HG03097 (cell line): ENCODE data around the gene SIRT7.

ENCODE experiments used
- ATAC-seq: cut with Tn5 transposase; IDR thresholded peaks from one replicate; pipeline ENCODE4 v1.9.1; 2021; ENCODE audit not compliant: unreplicated experiment, low FRiP score

SIRT7 gene, protein sequence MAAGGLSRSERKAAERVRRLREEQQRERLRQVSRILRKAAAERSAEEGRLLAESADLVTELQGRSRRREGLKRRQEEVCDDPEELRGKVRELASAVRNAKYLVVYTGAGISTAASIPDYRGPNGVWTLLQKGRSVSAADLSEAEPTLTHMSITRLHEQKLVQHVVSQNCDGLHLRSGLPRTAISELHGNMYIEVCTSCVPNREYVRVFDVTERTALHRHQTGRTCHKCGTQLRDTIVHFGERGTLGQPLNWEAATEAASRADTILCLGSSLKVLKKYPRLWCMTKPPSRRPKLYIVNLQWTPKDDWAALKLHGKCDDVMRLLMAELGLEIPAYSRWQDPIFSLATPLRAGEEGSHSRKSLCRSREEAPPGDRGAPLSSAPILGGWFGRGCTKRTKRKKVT

DNA sequence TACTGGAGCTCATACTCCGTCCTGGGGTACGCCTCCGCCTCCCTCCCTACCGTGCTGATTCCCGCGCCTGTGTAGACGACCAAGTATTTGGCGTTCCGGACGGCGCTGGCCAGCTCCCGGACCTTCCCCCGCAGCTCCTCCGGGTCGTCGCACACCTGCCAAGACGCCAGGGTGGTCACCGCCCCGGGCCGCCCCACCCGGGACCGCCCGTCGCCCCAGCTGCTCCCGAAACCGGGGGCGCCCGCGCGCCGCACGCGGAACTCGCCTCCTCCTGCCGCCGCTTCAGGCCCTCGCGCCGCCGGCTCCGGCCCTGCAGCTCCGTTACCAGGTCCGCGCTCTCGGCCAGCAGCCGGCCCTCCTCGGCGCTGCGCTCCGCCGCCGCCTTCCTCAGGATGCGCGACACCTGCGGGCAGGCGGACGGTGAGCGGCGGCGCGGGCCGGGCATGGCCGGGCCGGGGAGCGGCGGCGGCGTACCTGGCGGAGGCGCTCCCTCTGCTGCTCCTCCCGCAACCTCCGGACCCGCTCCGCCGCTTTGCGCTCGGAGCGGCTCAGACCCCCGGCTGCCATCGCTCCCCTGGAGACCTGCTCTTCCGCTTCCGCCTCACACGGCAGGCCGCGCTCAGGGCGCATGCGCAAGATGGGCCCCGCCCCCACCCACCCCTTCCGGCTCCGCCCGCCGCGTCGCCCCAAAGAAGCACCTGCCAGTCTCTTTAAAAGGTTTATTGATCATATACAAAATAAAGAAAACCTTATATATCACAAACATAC is at the start of gene SIRT7:
SIRT7 (minus strand) TSS at position 612 of the 768 bp plus-strand sequence; CDS start at position 567, 45 bp downstream.
- peak; percentile 55 for ATAC-seq

DNA sequence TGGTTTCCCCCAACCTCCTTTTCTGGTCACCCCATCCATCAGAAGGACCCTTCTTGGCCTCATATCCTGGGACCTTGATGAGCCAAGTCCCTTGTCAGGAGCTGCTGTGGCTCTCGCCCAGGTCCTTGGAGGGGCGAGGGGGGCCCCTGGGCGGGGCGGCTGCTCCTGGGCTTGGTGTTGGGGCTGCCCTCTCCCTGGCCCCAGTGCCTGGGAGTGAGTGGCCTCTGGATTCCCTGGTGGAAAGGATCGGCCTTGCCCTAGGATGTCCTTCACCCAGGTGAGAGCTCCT is 49.2 kb upstream of the SIRT7 start:
- ATAC-seq, result no peak

DNA sequence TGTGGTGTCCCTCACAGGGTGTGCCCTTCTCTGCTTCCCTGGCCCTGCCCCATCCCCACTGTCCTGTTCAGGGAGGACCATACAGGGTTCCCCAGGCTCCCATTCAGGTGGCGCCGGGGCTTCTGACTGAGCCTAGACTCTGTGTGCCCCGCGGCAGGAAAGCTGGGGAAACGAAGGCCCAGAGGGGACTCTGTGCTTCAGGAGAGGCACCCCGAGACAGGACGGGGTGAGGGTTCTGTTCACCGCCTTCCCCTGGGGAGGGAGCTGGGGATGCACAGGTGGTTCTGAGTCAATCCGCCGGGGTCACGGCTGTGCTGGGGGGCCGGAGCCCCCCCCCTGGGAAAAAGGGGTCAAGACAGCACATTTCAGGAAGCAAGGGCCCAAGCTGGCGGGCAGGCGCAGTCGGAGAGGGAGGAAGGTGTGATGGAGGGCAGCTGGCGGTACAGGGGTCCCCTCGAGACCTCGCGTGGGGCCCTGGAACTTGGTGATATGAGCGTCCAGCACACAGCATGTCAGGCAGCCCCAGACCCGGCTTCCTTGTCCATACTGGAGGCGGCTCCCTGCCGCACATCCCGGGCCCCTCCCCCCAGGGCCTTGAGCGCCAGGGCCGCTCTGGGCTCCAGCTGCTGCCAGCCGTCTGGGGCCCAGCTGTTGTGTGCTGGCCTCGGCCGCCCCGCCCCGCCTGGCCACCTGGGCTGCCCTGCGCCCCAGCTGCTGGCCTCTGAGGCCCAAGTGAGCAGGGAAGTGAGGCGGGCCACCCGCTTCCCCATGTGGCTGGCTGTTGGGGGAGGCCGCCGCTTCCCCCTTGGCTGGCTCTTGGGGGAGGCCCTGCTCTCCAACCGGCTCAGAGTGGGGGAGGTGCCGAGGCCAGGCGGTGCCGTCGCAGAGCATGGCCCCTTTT is 48.6 kb upstream of the SIRT7 start:
- ATAC-seq, result no peak

DNA sequence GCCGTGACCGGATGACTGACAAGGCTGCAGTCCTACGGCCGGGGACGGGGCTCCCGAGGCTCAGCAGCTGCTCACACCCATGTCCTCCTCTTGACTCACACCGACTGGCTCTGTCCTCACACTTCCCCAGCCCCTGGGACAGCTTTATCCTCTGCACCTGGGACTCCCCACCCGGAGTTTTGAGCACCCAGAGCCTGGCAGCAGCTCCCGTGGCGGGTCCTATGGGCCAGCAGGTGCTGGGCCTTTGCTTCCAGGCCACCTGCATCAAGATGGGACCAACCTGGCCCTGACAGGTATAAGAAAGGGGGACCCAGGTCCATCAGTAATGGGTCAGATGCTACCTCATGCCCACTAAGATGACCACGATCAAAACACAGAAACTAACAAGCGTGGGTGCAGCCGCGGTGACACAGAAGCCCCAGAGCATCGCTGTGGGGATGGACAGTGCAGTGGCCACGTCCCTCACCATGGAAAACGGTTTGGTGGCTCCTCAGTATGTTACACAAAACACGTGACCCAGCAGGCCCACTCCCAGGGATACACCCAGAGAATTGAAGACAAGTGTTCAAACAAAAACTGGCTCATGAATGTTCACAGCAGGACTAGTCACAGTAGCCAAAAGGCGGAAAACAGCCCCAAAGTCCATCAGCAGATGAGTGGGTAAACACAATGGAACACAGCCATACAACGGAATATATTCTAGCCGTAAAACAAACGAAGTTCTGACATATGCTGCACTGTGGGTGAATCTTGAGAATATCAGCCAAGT is 46.3 kb upstream of the SIRT7 start:
- ATAC-seq, result no peak

DNA sequence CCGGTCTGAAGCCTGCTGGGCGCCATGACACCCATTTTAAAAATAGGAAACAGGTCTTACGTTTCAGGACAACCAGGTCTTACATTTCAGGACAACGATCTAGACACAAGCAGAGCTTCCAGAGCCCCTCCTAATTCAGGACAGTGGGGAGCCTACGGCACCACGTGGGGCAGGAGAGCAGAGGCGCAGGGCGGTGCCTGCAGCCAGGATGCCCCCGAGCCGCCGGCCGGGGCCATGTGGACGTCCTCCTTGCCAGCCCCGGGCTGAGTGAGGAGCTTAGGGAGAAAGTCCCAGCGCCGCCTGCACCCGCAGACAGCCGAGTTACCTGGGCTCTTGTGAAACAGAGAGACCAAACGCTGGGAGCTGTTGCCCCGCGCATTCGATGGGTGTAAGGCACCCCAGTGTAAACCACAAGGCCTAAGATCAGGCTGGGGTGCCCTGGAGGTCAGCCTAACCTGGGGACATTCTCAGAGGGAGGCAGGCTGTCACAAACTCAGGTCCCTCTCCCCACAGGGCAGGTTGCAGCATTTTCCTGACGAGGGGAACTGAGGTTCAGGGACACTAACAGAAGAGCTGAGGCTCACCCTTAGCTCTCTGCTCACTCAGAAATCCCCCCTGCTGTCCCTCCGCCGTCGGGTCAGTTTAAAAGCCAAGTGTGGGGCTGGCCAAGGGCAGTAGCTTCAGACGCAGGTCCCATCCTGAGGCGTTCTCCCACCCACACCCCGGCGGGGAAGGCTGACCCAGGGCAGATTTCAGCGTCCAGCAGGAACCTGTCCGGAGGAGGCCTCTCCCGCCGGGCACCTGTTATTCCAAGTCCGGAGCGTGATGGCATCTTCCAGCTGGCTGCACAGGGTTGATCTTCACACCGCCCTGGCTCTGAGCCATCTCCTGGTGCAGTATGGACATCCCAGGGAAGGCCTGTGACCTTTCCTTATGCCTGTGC is 44.8 kb upstream of the SIRT7 start:
- ATAC-seq, result no peak

DNA sequence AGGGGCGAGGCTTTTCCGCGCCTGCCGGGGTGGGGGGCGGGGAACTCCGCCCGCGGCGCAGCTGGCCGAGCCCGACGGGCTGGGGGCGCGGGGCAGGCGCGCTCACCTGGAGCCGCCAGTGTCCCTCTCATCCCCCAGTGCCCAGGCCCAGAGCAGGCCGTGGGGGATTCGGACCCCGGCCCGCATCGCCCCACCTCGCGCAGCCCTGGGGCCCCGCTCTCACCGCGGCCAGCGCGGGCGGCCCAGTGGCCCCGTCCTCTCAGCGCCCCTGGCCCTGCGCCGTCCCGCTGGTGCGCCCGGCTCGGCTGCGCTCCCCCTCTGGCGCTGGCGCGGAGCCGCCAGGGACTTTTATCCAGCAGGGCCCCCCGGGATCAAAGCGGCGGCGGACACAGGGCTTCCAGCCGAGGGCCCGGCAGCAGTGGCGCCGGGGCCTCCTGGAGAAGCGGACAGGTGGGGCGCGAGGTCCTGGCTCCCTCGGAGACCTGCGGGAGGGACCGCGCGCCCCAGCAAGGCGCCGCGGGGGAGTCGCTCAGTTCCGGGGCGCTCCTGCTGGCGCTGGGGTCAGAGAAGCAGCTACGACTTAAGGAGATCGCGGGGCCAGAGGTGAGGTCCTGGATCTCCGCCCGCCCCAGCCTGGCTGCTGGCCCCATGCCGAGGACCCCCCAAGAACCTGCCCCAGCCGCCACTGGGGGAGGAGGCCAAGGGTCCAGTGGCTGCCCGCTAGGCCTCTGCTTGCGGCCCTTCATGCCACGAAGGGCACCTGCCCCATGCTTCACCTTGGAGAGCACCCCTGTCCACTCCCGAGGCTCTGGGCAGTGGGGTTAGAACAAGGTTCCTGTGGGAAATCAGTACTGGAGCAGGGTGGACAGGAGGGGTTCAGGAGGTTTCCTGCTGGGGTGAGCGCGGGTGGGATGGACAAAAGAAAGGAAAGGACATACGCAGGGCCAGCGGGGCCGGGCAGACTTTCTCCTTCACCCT is 43.8 kb upstream of the SIRT7 start:
- no peak for ATAC-seq

DNA sequence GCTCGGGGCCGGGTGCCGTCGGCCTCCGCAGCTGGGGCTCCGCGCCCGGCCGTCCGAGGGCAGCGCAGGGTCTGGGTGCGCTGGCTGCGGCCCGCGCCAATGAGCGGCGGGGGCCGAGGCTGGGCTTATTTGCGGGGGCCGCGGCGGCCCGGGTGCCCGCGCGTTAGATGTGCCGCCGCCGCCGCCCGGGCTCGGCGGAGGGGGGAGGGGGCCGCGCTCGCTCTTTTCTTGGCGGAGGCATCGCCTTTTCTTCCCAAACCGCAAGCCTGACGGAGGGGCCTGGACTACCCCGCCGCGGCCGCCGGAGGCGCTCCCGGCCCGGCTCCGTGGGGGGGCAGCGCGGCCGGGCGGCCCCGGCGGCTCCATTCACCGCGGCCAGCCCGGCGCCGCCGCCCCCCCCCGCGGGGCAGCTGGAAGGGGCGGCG is 43.1 kb upstream of the SIRT7 start, which contains the start of gene NOTUM:
NOTUM (minus strand) TSS at position 101 of the 425 bp plus-strand sequence. CDS start 278 bp downstream, outside the sequence.
- ATAC-seq, result no peak

DNA sequence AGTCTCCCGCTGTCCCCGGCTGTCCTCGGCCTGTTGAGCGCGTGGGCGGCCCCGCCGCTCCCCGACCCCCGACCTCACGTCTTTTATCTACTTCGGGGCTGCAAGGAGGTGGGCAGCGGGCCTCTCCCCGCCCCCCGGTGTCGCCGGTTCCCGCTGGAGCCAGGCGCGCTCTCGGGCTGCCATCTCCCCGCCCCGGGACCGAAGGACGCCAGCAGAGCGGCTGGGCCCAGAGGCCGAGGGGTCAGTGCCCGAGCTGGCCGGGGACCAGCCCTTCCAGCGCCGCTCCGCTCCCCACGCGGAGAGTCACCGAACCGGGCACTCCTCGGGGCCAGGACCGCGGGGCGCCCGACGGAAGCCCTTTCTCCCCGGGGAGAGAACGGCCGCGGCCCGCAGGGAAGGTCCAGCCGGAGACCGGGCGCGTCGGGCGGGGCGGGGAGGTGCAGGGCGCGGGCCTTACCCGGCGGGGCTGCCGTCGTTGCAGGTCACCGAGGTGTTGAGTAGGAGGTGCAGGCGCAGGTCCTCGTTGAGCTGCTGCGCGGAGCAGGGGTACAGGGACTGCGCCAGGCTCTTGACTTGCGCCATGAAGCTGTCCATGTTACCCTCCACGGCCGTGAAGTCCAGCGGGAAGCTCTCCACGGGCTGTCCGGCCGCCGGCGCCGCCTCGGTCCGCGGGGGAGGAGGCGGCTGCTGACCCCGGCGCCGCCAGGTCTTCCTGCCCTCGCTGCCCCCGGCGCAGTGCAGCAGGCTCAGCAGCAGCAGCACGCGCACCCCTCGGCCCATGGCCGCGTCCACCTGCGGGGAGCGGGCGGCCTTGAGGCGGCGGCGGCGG is 42.4 kb upstream of the SIRT7 start:
- ATAC-seq, result no peak

DNA sequence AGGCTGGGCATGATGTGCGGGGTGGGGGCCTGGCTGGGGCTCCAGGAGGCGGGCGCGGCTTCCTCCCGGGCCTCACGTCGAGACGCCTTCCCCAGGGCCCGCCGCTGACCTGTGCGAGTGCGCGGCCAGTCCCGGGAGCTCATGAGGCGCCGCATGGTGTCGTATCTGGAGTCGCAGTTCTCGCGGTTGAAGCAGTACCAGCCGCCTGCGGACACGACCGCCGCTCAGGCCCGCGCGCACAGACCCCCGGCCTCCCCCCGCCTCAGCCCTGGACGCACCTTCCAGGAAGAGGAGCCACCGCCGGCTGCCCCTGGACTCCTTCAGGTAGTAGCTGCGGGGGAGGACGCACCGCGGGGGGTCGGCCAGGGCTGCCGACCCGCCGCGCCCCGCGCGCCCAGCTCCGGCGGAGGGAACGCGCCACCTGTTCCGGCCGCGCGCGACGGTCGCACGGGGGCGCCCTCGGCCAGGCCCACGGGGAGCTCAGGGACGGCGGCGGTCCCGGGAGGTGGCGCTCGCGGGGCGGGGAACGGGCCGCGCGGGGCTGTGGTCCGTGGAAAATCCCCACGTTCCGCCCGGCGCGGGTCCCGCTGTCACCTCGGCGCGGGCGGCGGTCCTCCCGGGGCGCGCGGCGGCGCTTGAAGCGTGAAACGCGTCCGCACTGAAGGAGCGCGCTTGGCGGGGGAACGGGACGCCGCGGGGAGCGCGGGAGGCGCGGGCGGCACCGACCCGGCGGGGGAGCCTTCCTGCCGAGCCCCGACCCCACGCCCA is 41.6 kb upstream of the SIRT7 start:
- ATAC-seq, result no peak

DNA sequence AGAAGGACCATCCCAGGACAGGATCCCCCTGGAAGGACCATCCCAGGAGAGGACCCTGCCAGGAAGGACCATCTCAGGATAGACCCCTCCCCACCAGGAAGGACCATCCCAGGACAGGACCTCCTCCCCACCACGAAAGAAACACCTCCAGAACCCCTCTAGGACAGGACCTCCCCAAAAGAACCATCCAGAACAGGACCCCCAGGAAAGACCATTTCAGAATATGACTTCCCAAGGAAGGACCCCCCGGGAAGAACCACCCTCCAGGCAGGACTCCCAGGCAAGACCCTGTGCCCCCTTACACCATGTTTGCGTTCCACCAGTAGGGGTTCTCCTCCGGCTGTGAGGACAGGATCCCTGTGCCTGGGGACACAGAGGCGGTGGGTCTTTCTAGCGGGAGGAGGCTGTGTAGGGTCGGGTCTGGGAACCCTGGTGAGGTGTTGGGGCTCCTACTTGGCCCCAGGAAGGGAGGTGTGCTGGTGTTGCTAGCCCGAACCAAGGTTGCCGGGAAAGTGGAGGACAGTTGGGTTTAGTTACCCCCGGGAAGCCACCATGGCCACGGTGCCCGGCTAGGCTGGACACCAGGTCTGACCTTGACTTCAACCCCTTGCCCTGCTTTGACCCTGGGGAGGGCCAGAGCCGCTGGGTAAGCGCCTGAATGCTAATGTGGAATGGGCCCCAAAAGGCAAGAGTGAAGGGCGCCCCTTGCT is 40.8 kb upstream of the SIRT7 start:
- no peak for ATAC-seq

DNA sequence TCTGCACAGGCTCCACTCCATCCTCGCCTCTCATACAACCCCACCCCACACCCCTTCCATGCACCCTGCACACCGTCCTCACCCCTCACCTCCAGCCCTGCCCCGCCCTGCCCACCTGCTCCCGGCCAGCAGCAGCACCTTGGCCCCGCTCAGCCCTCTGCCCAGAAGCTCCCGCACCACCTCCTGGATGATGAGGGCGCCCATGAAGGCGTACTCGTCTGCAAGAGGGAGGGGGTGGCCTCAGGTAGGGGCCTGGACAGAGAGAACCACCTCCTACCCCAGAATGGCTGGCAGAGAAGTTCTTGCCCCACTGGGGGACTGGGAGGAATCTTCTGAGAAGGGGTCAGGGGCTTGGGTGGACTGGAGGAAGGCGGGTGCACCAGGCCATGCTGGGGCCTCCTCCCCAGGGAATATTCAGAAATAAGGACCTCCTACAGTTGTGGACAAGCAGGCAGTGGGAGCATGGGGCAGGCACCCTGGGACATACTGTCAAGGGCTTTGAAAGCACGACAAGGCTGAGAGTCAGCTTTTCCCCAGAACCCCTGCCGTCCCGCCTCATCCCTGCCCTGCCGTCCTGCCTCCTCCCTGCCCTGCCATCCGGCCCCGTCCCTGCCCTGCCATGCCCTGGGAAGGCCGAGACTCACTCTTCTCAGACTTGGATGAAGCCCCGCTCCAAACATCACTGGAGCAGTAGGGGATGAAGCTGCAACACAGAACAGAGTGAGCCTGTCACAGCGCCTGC is 39.9 kb upstream of the SIRT7 start:
- no peak for ATAC-seq

DNA sequence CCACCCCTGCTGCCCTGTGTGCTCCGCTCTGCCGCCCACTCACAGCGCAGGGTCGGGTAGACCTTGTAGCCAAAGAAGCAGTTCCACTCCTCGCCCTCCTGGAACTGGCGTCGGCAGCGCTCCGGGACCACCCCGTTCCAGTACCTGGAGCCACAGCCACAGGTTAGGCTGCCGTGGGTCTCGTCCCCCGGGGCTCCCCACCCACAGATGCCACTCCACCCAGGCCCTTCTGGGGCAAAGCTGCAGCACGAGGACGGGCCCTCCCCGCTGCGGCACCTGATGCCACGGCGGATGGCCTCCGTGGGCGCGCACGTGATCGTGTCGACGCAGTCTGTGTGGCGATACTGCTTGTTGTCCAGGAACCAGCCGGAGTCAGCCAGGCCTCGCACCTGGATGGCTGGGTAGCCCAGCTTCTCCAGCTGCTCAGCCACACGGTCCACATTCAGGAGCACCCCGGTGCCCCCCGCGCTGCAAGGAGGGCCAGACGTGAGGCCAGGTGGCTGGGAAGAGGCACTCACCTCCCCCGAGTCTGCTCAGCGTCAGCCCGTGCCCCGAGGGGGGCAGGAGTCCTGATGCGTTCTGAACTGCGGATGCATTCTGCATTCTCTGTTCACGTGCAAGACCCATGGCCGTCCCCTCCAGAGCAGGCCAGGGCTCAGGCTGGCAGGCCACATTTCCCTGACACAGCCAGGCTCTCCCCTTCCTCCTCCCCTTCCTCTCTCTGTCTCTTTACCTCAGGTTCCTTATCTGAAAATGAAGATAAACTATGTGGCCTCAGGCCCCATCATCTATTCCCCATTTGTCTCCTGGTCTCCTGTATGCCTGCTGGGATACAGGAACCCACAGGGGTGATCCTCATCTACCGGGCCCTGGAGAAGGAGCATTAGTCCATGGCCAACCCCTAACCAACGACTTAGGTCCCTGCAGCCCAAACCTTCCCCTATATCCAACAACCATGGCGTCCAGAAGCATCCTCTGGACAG is 38.9 kb upstream of the SIRT7 start:
- ATAC-seq, result no peak

DNA sequence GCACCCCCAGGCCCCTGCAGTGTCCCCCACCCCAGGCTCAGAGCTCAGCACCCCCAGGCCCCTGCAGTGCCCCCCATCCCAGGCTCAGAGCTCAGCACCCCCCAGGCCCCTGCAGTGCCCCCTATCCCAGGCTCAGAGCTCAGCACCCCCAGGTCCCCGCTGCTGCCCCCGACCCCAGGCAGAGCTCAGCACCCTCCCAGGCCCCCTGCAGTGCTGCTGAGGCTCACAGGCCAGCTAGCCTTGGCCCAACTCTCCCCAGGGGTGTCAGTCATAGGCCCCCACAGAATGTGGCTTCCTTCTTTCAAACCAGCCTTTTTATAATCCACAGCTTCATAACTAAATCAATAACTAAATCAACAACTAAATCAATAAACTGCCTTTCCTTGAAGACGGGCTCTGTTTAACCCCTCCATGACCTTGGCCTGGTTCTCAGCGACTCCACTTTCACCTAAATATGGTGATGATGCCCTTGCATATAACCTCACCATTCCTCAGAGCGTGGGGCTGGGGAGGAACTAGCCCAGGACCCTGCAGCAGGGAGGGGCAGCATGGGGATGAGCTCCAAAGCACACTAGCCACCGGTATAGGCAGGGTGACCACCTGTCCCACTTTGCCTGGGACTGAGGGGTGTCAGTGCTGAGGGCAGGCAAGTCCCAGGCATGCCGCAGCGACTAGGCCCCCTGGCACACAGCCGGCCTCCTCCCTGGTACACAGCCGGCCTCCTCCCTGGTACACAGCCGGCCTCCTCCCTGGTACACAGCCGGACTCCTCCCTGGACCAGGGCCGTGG is 38.0 kb upstream of the SIRT7 start:
- no peak for ATAC-seq
